Umbilical cord (tissue), 2 donors: Measurements from ENCODE around the gene EIF4E1B. TPM values are rescaled to one million over a fixed set of nuclear protein-coding genes. Genes with fewer than 3 reads are reported as not detected.
A peak's percentile ranks its signal among the peaks of the same experiment; 100 is the strongest.

ENCODE experiments used
- DNase-seq: peaks from one replicate; pipeline ENCODE4 v3.0.0-alpha.2; 2015; ENCODE audit warnings: low spot score
- total RNA-seq: library from RNA; depleted of rRNA; stranded (reverse); fragments of >200 nt; gene quantifications from one replicate; pipeline ENCODE4 v1.2.3, GENCODE V29; 2014; ENCODE audit warnings: low replicate concordance; ENCODE audit not compliant: insufficient read depth

Gene EIF4E1B
- total RNA-seq, 1 donor from 2014 or later: 5.3 TPM

DNA sequence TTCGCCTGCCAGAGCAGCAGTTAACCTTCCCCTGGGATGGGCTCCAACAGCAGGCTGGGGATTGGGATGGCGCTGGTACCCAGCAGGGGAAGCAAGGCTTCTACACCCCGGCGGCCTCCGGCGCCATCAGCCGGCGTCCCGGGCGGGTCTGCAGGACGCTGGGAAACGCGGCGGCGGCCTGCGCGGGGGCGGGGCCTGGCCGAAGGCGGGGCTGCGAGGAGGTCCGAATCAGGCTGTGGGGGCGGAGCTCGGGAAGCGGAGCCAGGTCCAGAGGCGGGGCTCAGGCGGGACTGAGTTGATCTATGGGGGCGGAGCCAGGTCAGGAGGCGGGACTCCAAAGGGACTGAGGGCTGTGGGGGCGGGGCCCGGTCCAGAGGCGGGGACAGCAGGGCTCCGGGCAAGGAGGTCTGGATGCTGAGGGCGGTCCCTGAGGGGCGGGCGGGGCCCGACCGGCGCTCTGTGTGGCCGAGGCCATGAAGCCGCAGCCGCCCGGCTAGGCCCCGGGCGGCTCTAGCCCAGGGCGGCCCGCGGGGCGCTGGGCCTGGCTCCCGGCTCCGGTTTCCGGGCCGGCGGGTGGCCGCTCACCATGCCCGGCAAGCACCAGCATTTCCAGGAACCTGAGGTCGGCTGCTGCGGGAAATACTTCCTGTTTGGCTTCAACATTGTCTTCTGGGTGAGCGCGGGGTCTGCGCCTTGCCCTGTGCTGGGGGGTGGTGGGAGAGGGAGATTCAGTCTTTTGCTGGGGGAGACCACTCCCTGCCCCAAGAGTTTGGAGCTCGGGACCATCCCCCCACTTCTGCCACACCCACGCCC, 16.8 kb downstream of the EIF4E1B start, which contains the start of gene TSPAN17:
TSPAN17 (plus strand) TSS at position 455 of the 813 bp plus-strand sequence; CDS start at position 587, 132 bp downstream.
- DNase-seq: peak; percentile 100

DNA sequence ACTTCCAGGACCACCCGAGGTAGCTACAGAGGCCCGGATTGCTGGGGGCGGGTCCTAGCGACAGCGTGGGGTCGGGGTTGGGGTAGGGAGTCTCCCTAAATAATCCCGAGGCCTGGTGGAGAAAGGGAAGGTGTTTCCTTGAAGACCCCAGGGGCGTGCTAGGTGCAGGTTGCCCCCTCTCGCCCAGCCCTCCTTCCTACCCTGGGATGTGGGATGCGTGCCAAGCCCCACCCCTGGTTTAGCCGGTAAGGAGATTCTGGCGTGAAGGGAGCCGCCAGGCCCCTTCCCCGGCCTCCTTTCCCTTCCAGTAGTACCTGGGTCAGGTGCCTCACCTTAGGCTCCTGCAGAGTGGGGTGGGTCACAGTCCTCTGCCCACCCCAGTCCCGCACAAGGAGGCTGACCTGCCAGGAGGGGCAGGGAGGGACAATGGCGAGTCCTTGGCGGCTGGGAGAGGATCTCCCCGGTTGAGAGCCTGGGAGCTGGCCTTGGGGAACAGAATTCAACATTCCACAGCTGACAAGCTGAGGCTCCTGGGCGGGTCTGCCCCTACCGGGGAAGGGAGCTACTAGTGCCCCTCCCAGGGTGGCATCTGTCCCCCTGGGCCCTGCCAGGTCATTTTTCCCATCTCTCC, 17.5 kb downstream of the EIF4E1B start:
- DNase-seq: no peak

DNA sequence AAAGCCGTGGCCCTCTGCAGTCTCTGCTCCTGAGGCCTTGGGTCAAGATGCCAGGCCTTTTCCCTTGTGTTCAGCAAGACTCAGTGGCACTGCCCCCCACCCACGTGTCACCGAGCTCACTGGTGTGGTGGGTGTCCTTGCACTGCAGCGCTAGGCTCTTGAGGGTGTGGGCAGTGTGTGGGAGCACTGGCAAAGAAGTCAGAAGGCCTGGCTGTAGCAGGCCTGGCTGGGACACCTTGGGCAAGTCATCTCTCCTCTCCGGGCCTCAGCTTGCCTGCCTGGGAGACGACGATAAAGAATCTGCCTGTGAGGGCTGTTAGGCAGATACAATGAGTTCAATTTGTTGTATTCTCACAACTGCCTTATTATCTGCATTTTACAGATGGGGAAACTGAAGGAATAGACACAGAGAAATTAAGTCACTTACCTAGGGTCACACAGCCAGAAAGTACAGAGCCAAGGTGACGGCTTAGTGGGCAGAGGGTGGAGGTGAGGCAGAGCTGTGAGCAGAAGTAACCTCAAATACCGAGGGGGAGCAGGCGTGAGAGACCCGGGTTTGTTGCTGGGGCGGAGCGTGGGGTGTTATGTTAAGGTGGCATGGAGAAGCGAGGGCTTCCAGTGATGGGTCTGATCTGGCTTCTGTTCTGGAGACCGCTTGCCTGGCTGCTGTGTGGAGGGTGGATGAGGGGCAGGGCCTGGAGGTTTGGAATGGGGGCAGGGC, 18.2 kb downstream of the EIF4E1B start:
- no peak for DNase-seq

DNA sequence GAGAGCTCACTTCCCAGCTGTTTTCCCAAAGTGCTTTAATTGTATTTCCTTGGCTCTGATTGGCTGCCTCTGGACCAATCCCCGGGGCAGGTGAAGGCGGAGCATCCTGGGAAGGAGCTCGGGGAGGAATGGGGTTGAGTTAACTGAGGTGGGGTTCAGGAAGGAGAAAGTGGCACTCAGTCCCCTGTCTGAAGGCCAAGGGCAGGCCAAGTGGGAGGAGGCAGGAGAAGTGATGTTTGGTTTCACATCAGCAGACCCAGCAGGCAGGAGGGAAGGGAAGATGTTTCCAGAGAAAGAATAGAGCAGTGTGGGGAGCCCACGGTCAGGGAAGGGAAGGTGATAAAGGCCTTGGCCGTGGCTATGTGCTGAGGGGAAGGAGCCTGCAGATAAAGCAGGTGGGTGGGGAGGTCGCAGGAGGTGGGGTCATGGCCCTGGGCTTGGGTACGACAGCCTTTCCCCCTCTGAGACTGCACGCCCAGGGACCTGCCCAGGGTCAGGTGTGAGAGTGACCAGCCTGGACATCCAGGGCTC, 19.9 kb downstream of the EIF4E1B start:
- no peak for DNase-seq

DNA sequence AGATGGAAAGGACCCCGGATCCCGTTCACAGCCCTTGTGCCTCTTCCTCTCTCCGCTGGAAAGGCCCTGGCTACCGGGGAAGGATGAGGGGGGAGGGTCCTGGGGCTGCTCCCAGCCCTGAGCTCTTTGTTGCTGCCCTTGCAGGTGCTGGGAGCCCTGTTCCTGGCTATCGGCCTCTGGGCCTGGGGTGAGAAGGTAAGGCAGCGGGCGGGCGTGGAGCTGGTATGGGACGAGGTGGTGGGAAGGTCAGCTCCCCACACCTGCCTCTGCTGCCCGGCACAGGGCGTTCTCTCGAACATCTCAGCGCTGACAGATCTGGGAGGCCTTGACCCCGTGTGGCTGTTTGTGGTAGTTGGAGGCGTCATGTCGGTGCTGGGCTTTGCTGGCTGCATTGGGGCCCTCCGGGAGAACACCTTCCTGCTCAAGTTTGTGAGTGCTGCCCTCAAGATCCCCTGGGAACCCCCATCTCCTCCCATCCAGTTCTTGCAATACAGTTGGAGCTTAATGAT, 21.1 kb downstream of the EIF4E1B start:
- no peak for DNase-seq

DNA sequence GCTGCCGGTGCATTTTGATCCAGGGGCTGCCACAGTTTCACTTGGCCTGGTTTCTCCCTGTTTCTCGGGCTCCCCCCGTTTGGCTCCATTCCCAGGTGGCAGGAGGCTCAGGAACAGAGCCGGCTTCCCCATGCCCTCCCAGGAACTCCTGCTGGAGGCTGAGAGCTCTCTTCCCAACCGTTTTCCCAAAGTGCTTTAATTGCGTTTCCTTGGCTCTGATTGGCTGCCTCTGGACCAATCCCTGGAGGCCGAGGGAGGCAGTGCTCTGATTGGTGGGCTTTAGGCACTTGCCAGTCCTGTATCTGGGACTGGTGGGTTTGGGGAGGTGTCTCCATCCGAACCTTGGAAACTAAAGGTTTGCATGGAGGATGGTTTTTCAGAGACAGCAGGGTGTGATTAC, 21.7 kb downstream of the EIF4E1B start:
- no peak for DNase-seq

DNA sequence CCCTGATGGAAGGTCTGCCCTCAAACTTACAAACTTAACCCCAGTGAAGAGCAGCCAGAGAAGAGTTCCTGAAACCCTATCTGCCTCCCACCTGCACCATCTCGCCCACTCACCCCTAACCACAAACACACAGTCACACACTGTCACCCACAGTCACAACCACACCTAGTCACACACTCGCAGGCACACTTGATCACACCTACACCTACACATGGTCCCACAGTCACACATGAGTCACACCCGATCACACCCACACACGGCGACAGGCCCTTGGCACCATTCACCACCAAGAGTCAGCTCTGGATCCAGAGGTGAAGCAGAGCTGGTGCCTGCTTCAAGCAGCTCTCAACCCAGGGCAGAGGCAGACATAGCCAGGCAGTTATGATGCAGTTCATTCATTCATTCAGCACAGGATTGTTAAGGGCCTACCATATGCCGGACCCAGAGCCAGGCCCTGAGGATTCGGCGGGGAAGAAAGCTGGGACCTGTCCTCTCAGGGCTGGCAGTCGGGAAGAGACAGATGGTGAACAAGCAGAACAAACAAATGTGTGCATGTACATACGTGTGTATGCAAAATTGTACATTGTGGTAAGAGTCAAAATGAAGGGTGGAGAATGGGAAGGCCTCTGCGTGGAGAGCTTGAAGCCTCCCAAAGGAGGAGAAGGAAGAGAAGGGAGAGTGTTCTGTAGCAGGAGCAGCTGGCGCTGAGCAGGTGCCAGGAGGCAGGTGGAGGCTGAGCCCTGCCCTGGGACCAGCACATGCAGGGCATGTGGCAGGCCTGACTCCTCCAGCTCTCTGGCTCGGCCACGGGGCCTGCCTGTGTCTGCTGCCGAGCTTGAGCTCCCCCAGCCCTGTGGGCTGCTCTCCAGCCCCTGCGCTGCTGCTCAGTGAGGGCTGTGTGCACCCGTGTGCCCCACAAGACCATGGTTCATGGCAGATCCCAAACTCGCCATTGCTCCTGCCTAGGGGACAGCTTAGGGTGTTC, 23.2 kb downstream of the EIF4E1B start:
- DNase-seq: no peak

DNA sequence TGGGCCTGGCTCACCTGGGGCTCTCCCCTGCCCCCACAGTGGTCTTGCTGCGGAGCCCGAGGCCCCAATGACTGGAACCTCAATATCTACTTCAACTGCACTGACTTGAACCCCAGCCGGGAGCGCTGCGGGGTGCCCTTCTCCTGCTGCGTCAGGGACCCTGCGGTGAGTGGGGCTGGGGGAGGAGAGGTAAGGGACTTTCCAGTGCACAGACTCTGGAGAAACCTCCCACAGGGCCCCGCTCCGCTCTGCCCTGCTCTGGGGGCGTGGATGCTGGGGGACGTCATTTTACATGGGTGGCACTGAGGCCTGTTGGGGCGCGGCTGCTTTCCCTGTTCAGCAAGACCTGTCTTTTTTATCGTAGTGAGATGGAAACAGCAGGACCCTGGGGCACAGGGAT, 24.4 kb downstream of the EIF4E1B start:
- DNase-seq: peak; percentile 41

DNA sequence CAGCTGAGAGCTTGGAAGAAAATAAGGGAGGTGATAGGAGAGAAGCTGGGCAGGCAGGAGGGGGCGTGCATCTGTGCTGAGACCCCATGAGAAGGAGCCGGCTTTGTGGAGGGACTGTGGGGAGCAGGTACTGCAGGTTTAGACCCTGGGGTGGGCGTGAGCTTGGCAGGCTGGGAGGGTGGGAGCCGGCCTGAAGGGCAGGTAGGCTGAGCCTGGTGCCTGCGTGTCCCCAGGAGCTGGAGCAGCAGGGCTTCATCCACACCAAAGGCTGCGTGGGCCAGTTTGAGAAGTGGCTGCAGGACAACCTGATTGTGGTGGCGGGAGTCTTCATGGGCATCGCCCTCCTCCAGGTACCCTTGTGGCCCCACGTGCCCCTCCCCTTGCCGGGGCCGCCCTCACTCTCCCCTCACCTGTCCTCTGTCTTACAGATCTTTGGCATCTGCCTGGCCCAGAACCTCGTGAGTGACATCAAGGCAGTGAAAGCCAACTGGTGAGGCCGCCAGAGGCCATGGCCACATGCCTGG, 26.1 kb downstream of the EIF4E1B start:
- no peak for DNase-seq

DNA sequence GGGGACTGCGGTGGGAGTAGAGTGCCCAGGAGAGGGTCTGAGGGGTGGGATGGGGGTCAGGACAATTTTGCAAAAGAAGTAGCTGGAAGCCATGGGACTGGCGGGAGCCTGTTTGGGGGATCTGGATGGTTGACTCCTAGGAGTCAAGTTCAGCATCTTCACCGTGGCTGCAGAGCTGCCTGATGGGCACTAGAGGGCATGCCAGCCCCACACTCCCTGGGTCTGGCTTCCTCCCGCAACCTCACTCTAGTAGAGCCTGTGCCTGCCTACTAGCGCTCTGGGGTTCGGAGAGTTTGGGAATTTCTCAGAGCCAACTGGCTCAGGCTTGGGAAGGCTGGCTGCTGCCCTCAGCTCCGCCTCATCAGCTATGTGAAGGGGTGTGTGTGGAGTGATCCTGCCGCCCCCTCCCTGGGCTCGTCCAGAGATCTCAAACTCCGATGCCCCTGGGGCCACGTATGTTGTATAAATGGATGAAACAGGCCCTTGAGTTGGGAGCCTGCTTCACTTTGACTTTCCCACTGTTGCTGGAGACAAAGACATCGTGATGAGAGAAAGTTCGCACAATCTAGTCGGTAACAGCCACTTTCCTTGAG, 27.6 kb downstream of the EIF4E1B start:
- peak; percentile 55 for DNase-seq

DNA sequence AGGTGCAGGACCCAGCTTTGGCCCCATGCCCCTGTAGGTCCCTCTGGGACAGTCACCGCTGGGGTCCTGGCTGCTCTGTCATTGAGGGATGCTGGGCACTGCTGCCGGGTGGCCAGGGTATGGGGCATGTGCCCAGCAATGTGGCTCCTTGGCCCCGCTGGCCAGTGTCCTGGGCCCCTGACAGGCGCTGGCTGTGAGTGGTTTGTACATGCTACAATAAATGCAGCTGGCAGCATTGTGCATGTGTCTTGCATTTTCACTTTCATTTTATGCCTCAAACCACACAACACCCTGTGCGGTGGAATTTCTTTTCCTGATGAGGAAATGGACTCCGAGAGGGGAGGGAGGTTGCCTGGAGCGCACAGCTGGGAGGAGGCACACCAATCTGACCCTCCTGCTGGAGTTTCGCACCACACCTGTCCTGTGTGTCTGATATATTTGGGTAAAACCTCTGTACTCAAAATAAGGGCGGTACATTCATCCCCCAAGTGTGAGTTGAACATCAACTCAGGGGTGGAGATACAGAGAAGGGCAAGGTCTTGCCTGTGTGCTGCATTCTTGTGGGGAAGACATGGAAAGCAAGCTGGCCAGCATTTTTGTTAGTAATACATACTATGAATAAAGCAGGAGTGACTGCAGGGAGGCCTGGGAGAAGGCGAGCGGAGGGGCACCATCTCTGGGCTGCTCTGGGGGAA, 28.5 kb downstream of the EIF4E1B start:
- DNase-seq: no peak

DNA sequence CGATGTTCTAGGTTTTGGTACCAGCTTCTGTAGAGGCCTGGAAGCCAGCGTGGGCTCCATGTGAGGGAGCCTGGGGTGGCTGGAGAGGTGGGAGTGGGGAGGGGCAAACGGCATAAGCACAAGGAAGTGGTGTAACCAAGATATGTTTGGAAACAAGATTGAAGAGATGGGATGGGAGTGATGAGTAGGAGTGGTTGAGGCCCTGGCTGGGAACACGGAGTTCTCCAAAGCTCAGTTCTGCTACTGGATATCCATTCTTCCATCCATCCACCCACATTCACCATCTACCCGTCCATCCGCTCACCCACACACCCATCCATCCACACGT, 29.0 kb downstream of the EIF4E1B start:
- no peak for DNase-seq

DNA sequence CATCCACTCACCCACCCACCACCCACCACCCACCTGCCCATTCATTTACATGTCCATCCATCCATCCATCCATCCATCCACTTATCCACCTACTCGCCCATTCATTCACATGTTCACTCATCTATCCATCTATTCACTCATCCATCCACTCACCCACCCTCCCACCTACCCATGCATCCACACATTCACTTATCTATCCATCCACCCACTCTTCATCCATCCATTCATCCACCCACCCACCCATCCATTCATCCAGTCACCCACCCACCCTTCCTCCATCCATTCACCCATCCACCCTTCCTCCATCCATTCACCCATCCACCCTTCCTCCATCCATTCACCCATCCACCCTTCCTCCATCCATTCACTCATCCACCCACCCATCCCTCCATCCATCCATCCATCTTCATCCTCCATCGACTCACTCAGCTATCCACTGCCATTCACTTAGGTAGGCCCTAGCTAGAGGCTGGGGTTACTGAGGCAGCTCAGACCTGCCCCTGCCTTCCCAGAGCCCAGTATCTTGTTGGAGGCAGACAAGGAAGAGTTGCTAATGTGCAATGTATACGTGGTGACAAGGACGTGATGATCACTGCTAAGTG, 29.5 kb downstream of the EIF4E1B start:
- DNase-seq: no peak

DNA sequence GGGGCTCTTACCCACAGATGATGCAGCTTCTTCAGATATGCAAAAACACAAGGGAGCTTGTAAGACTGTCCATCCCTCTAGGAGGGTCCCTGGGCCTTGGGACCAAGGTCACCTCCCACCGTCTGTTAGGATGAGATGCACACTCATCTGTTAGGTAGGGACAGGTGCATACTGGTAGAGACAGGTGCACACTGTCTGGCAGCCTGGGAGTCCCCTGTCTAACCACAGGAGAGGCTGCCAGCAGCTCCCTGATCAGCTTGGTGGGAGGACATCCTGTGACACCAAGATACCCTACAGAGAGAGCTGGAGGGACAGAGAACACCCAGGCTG, 30.0 kb downstream of the EIF4E1B start:
- no peak for DNase-seq

DNA sequence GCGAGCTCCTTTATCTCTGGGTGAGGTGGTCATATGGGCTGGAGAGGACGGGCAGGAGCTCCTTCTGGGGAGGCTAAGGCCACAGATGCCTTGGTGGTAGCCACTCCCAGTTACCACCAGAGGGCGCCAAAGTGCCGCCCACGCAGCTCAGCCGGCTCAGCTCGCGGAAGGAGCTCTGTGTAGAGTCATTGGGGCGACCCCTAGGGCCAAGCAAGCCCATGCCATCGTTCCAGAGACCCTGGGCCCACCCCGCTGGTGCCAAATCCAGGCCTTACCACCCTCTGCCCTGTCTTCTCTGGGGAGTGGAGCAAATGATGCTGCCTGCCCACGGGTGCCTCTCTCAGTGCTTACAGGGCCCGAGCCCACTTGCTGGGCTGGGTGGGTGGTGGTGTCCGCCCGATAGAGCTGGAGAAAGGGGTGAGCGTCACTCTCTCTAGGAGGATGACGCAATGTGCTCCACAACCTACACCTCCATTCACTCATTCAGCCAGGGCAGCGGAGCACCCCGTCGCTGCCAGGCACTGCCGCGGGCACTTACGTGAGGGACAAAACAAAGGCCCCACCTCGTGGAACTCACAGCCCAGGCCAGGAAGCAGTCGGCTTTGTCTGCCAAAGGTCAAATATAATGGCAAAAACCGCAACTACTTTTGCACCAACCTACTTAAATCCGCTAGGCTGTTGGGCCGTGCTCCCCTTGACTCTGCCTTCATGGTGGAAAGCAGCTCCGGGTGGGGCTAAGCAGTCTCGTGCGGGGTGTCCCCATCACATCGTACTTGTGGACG, 30.6 kb downstream of the EIF4E1B start:
- peak; percentile 67 for DNase-seq

DNA sequence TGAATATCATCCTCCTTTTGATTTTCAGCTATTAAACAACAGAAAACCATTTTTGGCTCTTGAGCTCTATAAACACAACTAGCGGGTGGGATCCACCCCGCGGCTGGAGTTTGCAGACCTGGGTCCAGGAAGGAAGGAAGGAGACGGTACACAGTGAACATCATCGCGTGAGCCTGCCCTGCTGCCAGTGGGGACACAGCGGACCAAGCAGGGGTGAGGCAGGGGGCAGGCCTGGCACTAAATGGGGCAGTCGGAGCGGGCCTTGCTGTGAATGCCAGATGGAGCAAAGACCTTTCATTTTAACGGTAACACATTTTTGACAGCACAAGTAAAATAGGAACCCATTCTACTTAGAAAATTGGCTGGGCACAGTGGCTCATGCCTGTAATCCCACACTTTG, 31.2 kb downstream of the EIF4E1B start:
- DNase-seq: no peak

DNA sequence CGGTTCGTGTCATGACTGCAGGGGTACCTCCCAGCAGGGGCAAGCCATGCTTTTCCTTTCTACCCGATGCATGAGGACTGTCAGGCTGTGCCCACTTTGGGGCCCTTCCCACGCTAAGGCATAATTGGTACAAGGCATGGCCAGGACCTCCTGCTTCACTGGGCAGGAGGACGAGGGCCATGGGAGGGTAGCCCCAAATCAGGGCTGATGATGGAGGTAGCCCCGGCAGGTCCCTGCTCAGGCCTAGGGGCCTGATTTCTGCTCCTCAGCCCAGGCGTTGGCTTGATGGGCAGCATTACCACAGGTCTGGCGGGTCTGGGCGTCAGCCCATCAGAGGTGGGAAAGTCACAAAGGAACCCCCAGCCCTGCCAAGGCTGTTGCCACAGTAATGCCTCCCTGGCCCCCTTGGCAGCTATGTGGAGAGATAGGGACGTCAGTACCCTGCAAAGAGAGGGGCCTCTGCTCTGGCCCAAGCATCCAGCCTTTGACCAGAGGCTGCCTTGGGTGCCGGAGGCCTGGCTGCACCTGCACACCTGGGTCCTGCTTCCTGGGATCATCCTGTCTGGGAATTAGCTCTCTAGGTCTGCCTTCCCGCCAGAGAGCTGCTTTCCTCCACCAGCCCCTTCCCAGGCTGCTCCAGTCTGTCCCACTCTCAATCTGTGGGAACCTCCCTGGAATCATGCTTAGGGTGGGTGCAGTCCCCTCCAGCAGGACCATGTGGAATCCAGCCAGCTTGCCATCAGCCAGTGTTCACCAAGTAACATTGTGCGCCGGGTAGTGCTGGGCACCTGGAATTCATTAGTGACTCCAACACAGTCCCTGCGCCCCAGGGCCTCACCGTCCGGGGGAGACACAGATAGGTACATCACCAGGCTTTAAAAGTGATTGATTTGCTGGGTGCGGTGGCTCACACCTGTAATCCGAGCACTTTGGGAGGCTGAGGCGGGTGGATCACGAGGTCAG, 32.2 kb downstream of the EIF4E1B start:
- DNase-seq: no peak
